ENCODE data around the gene MYADML2.
A peak's percentile ranks its signal among the peaks of the same experiment; 100 is the strongest.
"Not testable (repeated sequence)": the region's sequence is repeated elsewhere in the genome, so short reads cannot be mapped to it uniquely, and the experiment has no call there.

Gene MYADML2

GRCh38 chr17:81987161-81987770, 40.2 kb upstream of the MYADML2 start:
- Histone ChIP-seq H3K9me3 (ENCODE audit: control insufficient read depth in 2 of 2, low read length in 2 of 2) (no peaks in the 10 kb centered on the region), H3K27ac (ENCODE audit: low read length) (no peak overlapping the region), H3K36me3 (ENCODE audit: control insufficient read depth in 2 of 2, insufficient read depth in 2 of 2, low read length in 2 of 2) (peaks cover 14 to 16% of the 10 kb centered on the region in 2 donors), H3K9ac (ENCODE audit: low read length in 2 of 2) (no peak overlapping the region), H3K27me3 (ENCODE audit: control insufficient read depth in 1 of 2, insufficient read depth in 2 of 2, low read length in 2 of 2) (no peaks in the 10 kb centered on the region), H3K4me1 (ENCODE audit: control insufficient read depth, insufficient read depth, low read length) (peaks cover 15% of the 10 kb centered on the region), H3K4me3 (ENCODE audit: low read length in 2 of 2) (no peak overlapping the region)

- no peaks in the 10 kb centered on the region for H3K27me3 ChIP-seq (ENCODE audit: control insufficient read depth in 1 of 2, insufficient read depth in 2 of 2, low read length in 2 of 2)
- H3K36me3 ChIP-seq (ENCODE audit: control insufficient read depth in 2 of 2, insufficient read depth in 2 of 2, low read length in 2 of 2), result peaks cover 14 to 16% of the 10 kb centered on the region in 2 donors
- H3K4me1 ChIP-seq (ENCODE audit: control insufficient read depth, insufficient read depth, low read length), result peaks cover 8% of the 10 kb centered on the region
- H3K4me3 ChIP-seq (ENCODE audit: low read length in 2 of 2), result no peak overlapping the region
- H3K27ac ChIP-seq (ENCODE audit: low read length), result no peak overlapping the region
- H3K9ac ChIP-seq (ENCODE audit: low read length in 2 of 2), result no peak overlapping the region
- no peaks in the 10 kb centered on the region for H3K9me3 ChIP-seq (ENCODE audit: control insufficient read depth in 2 of 2, low read length in 2 of 2)
These were observed 39.6 kb upstream of the MYADML2 start for GRCh38 chr17:81986606-81987005.

- H3K9ac ChIP-seq (ENCODE audit: low read length in 2 of 2), result no peak overlapping the region
- H3K4me3 ChIP-seq (ENCODE audit: low read length in 2 of 2), result no peak overlapping the region
- H3K27ac ChIP-seq (ENCODE audit: low read length), result no peak overlapping the region
- peaks cover 16 to 17% of the 10 kb centered on the region in 2 donors for H3K36me3 ChIP-seq (ENCODE audit: control insufficient read depth in 2 of 2, insufficient read depth in 2 of 2, low read length in 2 of 2)
- H3K27me3 ChIP-seq (ENCODE audit: control insufficient read depth in 1 of 2, insufficient read depth in 2 of 2, low read length in 2 of 2), result no peaks in the 10 kb centered on the region
- H3K4me1 ChIP-seq (ENCODE audit: control insufficient read depth, insufficient read depth, low read length), result no peaks in the 10 kb centered on the region
- H3K9me3 ChIP-seq (ENCODE audit: control insufficient read depth in 2 of 2, low read length in 2 of 2), result no peaks in the 10 kb centered on the region
These were observed 37.9 kb upstream of the MYADML2 start for GRCh38 chr17:81984773-81985410.

- Histone ChIP-seq H3K4me1 (ENCODE audit: control insufficient read depth, insufficient read depth, low read length) (peaks cover 2% of the 10 kb centered on the region), H3K4me3 (ENCODE audit: low read length in 2 of 2) (no peak overlapping the region), H3K27ac (ENCODE audit: low read length) (no peak overlapping the region), H3K9me3 (ENCODE audit: control insufficient read depth in 2 of 2, low read length in 2 of 2) (no peaks in the 10 kb centered on the region), H3K9ac (ENCODE audit: low read length in 2 of 2) (no peak overlapping the region), H3K36me3 (ENCODE audit: control insufficient read depth in 2 of 2, insufficient read depth in 2 of 2, low read length in 2 of 2) (peaks cover 16 to 17% of the 10 kb centered on the region in 2 donors), H3K27me3 (ENCODE audit: control insufficient read depth in 1 of 2, insufficient read depth in 2 of 2, low read length in 2 of 2) (no peaks in the 10 kb centered on the region)
These were observed 36.8 kb upstream of the MYADML2 start for GRCh38 chr17:81983639-81984373.

- no peak overlapping the region for H3K9ac ChIP-seq (ENCODE audit: low read length in 2 of 2)
- no peak overlapping the region for H3K4me3 ChIP-seq (ENCODE audit: low read length in 2 of 2)
- H3K4me1 ChIP-seq (ENCODE audit: control insufficient read depth, insufficient read depth, low read length), result peaks cover 8% of the 10 kb centered on the region
- no peak overlapping the region for H3K27ac ChIP-seq (ENCODE audit: low read length)
- H3K27me3 ChIP-seq (ENCODE audit: control insufficient read depth in 1 of 2, insufficient read depth in 2 of 2, low read length in 2 of 2), result no peaks in the 10 kb centered on the region
- H3K9me3 ChIP-seq (ENCODE audit: control insufficient read depth in 2 of 2, low read length in 2 of 2), result no peaks in the 10 kb centered on the region
- H3K36me3 ChIP-seq (ENCODE audit: control insufficient read depth in 2 of 2, insufficient read depth in 2 of 2, low read length in 2 of 2), result peaks cover 16 to 17% of the 10 kb centered on the region in 2 donors
These were observed 36.1 kb upstream of the MYADML2 start for GRCh38 chr17:81983011-81983638.

- Histone ChIP-seq H3K4me1 (ENCODE audit: control insufficient read depth, insufficient read depth, low read length) (peaks cover 15% of the 10 kb centered on the region), H3K36me3 (ENCODE audit: control insufficient read depth in 2 of 2, insufficient read depth in 2 of 2, low read length in 2 of 2) (peaks cover 14 to 17% of the 10 kb centered on the region in 2 donors)
- H3K27ac ChIP-seq (ENCODE audit: low read length); H3K4me3 ChIP-seq (ENCODE audit: low read length in 2 of 2); H3K9ac ChIP-seq (ENCODE audit: low read length in 2 of 2); H3K27me3 ChIP-seq (ENCODE audit: control insufficient read depth in 1 of 2, insufficient read depth in 2 of 2, low read length in 2 of 2); H3K9me3 ChIP-seq (ENCODE audit: control insufficient read depth in 2 of 2, low read length in 2 of 2): not testable (repeated sequence)
These were observed 34.5 kb upstream of the MYADML2 start for GRCh38 chr17:81981511-81981910.

GRCh38 chr17:81980707-81981343, 33.8 kb upstream of the MYADML2 start:
- peaks cover 11 to 17% of the 10 kb centered on the region in 2 donors for H3K36me3 ChIP-seq (ENCODE audit: control insufficient read depth in 2 of 2, insufficient read depth in 2 of 2, low read length in 2 of 2)
- no peak overlapping the region for H3K27ac ChIP-seq (ENCODE audit: low read length)

GRCh38 chr17:81980122-81980521, 33.1 kb upstream of the MYADML2 start:
- Histone ChIP-seq H3K4me3 (ENCODE audit: low read length in 2 of 2) (no peak overlapping the region), H3K36me3 (ENCODE audit: control insufficient read depth in 2 of 2, insufficient read depth in 2 of 2, low read length in 2 of 2) (peaks cover 4 to 11% of the 10 kb centered on the region in 2 donors)

More at GRCh38 chr17:81980707-81981343, 33.8 kb upstream of the MYADML2 start:
- H3K4me1 ChIP-seq (ENCODE audit: control insufficient read depth, insufficient read depth, low read length), result peaks cover 19% of the 10 kb centered on the region
- H3K27me3 ChIP-seq (ENCODE audit: control insufficient read depth in 1 of 2, insufficient read depth in 2 of 2, low read length in 2 of 2), result no peaks in the 10 kb centered on the region
- no peak overlapping the region for H3K9ac ChIP-seq (ENCODE audit: low read length in 2 of 2)
- no peaks in the 10 kb centered on the region for H3K9me3 ChIP-seq (ENCODE audit: control insufficient read depth in 2 of 2, low read length in 2 of 2)
- H3K4me3 ChIP-seq (ENCODE audit: low read length in 2 of 2), result no peak overlapping the region

GRCh38 chr17:81978524-81979298, 31.7 kb upstream of the MYADML2 start:
- Histone ChIP-seq H3K9ac (ENCODE audit: low read length in 2 of 2) (no peak overlapping the region), H3K4me1 (ENCODE audit: control insufficient read depth, insufficient read depth, low read length) (peaks cover 19% of the 10 kb centered on the region), H3K36me3 (ENCODE audit: control insufficient read depth in 2 of 2, insufficient read depth in 2 of 2, low read length in 2 of 2) (peaks cover 0 to 3% of the 10 kb centered on the region in 2 donors), H3K4me3 (ENCODE audit: low read length in 2 of 2) (peak overlapping the region in 1 of 2 donors; percentile 83), H3K27me3 (ENCODE audit: control insufficient read depth in 1 of 2, insufficient read depth in 2 of 2, low read length in 2 of 2) (no peaks in the 10 kb centered on the region), H3K9me3 (ENCODE audit: control insufficient read depth in 2 of 2, low read length in 2 of 2) (no peaks in the 10 kb centered on the region), H3K27ac (ENCODE audit: low read length) (no peak overlapping the region)

More at GRCh38 chr17:81980122-81980521, 33.1 kb upstream of the MYADML2 start:
- Histone ChIP-seq H3K27me3 (ENCODE audit: control insufficient read depth in 1 of 2, insufficient read depth in 2 of 2, low read length in 2 of 2) (no peaks in the 10 kb centered on the region), H3K9ac (ENCODE audit: low read length in 2 of 2) (no peak overlapping the region), H3K27ac (ENCODE audit: low read length) (no peak overlapping the region), H3K4me1 (ENCODE audit: control insufficient read depth, insufficient read depth, low read length) (peaks cover 19% of the 10 kb centered on the region), H3K9me3 (ENCODE audit: control insufficient read depth in 2 of 2, low read length in 2 of 2) (no peaks in the 10 kb centered on the region)
